T-helper 2 cell (primary cell): ENCODE data around the gene ARHGAP26.

Source experiments
- DNase-seq, 5 experiments: peaks; one replicate each; pipeline versions ENCODE4 v3.0.0 to v3.0.0-alpha.2; 2012 to 2022

ARHGAP26 gene

DNA sequence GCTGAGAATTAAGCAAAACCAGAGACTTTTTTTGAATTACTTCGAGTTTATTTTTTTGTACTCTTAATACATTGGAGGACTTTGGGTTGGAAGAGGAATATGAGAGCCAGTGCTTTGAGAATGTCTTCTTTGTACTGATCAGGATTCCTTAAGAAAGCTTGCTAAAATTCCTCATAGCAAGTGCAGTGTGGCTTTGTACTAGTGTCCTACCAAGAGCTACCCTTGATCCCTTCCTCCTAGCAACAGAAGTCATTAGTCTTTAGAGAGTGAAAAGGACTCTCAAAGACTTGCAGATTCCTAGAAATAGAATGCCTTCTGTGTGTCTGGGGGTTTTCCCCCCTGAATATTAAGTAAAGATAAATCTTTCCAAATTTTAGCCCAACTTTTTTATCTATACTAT is 276.1 kb downstream of the ARHGAP26 start:
- DNase-seq = no peak

DNA sequence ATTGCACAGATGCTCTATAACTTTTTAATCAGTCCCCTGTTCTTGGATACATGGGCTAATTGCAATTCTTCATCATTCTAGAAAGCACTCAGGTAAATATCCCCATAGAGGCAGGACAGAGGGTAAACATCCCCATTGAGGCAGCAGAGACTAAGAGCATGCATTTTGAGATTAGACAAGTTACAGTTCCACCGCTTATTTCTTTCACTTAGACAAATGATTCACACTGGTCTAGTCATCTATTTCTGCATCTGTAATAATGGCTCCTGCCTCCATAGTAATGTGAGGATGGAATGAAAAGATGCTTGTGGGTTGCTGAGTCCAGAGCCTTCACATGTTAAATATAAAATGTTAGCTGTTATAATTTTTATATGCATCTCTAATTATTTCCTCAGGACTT is 276.9 kb downstream of the ARHGAP26 start:
- DNase-seq = no peak

DNA sequence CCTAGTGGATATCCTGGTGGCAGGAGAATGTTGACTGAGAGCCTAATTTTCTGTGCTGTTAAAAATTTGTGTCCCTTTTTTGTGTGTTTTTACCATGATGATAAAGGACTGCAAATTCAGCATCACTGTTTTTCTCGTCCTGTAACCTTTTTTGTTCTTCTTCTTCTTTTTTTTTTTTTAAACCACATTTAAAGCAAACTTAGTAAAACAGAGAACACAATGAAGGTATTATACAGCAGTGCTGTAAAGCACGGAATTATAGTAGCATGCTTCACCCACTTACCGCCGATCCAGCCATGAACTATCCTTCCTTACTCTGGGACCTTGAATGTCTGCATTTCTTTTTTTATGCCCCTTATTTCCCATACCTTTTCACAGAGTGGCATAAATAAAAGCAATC is 280.0 kb downstream of the ARHGAP26 start:
- peak in 1 of 5 experiments; percentile 39 for DNase-seq

DNA sequence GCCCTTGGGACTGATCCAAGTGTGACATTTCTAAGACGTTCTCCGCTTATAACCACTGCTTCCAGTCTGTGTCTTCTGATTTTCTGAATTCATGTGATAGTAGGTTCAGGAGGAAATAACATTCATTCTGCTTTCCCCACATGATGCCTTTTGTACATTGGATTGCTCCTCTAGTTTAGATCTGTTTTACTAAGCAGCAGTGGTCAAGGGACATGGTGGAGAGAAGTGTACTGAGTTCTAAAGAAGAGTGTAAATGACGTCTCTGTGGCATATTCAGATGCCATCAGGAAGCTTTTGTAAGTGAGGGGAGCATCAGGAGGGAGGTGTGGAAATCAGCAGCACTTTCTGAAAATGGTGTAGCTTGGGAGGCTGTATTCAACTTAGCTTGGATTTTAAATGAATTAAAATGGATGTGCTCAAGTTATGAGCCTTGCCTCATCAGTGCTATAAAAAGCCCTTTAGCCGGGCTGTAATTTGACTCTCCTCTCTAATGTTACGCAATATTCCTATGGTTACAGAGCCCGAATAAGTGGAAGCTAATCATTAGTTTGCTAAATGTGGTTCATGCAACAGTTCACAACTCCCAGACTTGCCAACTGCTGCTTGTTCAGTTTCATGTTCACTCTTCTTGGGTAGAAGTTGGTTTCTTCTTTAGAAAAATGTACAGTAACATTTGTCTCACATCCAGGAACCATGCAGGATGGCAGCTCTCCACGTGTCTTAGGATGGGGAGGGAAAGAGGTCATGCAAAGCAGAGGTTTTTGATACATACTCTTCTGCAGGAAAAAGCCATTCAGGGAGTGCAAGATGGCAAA is 281.3 kb downstream of the ARHGAP26 start:
- peak in 1 of 5 experiments; percentile 55 for DNase-seq

DNA sequence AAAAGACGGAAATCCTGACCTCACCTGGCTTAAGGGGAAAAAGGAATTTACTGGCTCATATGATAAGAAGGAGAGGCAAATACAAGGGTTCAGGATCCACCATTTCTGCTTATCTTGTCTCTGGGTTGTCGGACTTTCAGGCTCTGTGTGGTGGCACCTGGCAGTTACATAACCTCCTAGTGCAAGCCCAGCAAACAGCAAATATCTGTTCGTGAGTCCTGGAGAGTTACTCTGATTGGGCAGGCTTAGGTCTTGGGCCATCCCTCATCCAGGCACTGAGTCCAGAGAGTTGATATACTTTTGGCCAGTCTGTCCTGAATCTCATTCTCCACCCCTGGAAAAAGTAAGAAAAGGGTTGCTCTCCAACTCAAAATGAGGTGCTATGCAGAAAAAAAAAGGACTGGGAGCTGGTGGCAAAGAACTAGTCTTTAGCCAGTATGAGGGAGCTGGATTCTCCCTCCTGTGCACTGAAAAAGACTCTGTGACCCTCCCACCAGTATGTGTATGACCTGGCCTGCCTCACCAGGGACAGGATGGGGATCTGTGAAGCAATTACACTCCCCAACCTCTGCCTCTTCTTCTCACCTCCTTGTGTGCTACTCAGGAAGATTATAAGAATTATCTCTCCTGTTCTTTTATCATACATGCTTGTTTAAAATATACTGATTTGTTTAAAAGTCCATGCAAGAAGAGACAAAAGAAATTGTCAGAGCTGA is 282.9 kb downstream of the ARHGAP26 start:
- DNase-seq = peak in 1 of 5 experiments; percentile 28

DNA sequence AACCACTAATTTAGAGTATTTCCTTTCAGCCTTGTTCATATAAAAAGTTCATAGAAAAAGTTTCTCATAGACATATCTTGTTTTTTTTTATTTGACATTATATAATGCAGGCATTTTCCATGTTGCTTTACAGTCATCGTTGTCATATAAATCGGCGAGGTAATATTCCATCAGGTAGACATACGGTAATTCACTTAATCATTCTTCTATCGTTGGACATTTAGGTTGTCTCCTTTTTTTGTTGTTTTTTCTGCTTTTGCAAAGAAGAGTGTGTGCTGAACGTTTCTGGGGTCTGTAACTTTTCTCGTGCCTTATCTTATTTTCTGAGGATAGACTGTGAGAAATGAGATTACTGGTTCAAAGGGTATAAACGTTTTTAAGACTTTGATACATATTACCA is 283.6 kb downstream of the ARHGAP26 start:
- DNase-seq = no peak

DNA sequence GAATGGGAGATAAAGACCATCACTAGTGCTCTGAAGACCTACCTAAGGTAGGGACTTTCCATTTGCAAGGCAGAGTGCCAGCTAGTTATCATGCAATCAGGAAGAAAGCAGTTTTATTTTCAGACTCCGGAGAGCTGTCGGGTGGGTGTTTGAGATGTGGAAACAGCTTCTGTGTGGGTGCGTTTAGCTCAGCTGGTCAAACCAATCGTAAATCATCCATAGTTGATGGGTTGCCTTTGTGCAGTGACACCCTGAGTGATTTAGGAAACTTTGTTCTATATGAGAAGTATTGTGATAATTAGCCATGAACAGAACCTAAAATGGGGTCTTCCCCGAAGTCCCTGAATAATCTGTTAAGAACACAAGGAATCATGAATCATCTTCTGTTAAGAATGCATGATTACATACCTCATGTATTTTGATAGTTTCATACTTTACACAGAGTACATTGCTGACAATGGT is 284.3 kb downstream of the ARHGAP26 start:
- DNase-seq = peak in 3 of 5 experiments; percentile 7 to 68 (median 15)

DNA sequence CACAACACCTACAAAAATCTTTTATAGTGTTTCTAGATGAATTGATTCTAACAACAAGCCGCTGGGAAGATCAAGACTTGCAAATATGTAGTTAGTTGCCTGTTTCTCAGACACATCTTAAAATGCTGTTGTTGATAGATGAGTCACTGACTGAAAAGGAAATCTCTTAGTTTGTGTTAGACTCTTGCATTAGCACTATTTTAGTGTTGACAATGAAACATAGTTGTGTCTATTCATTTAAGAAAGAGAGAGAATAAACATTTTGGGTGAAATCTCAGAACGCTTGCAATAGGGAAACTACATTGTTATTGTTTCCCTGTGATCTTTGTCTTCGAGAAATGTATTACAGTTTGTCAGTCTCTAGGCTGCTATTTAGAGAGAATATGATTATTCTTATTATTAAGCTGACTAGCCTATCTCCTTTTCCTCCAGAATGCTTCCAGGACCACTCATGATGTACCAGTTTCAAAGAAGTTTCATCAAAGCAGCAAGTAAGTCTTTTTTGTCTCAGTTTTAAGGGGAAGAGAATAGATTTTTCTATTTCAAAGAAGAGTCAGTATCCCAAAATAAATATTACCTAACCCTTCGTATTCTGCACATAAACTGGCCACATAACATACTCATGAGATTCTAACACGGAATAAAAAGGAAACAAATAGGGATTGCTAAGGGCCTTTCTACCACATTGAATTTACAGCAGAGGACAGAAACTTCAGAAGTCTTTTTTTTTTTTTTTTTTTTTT is 285.6 kb downstream of the ARHGAP26 start:
- peak in 1 of 5 experiments; percentile 64 for DNase-seq

DNA sequence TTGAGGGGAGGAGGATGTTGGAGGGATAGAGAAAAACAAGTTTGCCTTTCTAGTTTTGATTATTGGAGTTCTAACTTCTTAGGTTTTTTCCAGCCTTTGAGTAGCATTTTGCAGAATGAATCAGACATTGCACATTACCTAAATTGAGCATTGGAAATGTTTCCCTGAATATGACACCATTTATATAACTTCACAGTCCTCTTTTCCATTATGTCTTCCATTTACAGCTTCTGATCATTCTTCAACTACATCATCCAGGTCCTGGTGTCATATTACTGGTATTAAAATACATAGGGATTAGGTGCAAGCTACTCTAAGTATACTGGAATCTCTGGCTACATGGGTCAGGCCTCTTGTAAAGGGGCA is 286.1 kb downstream of the ARHGAP26 start:
- no peak for DNase-seq

DNA sequence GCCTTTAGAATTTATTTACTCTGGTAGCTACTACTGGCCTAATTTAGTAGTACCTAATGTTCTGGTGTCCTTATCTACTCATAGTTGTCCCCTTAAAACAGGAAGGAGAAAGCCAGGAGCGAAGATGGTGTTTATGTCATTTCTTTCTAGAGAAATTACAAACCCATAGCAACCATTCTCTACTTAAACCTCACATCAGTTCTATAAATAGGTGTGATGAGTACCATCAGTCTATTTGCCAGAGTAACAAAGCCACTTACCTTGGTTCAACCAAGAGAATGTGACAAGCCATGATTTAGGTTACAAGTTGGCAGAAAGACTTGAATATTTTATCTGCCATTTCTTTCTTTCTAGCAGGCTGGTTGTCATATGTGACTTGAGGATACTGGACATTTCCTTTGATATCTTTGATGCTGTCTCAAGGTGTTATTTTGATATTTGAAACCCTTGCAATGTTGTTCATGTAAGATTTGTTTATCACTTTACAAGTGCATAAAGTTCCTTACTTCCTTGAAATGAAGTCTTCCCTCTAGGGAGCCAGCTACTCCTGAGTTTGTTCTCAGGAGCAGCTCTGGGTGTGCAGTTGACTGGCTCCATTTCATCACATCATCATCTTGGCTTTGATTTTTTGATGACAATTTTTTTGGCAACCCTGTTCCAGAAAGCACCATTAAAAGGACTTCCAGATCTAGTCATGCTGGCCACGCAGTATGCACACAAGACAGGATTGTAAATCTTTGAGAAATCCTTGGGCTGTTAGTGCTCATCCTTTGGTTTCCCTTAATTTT is 286.8 kb downstream of the ARHGAP26 start:
- peak in 1 of 5 experiments; percentile 60 for DNase-seq

DNA sequence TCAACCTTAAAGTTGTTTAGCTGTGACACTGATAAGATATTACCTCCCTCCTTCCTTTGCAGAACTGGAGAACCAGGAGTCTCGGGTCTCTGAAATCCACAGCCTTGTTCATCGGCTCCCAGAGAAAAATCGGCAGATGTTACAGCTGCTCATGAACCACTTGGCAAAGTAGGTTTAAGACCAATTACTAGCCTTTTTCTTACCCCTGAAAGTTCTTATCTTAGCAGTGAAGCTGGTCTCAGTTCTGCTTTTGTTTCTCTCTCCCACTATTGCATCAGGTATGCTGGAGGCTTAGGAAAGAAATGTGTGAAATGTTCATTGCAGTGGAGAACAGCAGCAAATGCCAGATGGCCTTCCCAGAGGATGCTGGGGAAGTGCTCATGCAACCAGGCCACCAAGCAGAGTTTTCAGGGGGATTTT is 287.4 kb downstream of the ARHGAP26 start:
- no peak for DNase-seq

DNA sequence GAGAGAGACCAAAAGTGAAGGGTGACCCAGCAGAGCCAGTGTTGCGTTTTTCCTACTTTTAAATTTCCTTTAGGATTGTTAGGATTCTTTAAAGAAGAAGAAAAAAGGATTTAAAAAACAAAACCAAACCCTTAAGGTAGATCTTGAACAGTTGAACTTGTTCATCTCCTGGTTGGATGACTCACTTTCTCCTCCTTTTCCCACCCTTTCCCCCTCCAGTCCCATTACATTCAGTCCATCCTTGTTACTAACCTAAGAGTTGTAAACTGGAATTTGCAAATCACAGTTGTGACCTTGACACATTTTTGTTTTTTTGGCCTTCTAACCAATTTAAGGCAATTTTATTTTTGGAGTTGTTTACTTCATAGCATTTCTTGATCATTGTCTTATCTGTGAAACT is 289.2 kb downstream of the ARHGAP26 start:
- DNase-seq = no peak

DNA sequence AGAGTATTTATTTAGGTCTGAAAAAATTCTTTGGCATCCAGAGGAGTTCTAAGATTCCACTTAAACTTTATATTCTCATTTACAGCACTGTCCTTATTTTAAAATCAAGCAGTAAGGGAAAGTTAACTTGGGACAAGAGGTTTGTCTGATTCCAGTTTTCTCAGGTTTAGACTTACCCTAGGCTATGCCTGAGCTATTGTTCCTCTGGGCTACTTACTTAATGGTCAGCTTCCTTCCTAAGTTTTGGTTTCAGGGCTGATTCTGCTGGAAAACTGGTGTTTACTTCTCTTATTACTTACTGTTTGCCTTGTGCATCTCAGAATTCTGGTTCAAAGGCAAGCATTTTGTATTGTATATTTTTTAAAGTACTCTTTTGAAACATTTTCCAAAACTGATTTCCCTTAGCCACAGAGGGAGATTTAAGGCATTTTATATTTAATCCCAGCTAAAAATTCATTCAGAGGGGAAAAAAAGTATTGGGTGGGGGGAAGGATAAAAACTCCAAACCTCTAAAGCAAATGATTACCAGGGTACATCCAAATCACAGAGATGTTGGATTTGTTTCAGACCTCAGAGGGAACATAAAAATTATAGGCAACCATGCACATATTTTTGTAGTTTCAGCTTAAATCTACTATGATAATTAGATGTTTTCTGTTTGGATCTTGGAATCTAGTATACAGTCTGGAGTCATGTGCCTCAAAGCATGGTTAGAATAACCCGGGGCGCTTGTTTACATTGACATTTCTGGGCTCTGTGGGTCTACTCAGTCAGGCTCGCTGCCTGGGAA is 290.0 kb downstream of the ARHGAP26 start:
- DNase-seq = no peak

DNA sequence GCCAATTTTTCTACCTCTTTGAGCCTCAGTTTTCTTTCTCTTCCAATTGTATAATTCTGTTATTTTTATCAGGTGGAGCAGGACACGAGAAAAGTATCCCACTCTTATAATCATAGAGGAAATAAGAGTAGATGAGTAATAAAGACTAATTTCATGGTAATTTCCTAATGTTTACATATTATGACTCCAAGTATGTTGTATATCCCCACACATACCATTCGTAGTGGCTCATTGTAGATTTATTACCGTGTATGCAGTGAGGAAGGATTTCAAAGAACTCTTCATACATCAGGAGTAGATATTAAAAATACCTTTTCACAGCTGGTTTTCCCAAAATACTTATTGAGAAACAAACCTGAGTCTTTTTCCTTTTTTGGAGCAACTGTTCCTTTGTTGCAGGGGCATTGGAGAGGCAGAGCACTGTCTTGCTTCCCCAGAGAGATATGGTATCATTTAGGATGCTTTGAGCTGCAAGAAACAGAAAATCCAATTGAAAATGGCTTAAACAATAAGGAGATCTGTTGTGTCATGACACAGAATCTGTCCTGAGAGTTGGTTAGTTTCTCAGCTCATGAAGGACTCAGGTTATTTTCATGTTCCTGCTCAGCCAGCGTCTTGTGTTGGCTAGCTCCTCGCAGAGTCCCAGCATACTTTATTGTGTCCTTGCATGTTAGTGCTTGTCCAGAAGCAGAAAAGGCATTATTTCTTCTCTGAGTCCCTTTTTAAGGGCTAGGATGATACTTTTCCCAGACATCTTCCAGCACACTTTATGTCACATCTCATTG is 291.2 kb downstream of the ARHGAP26 start:
- DNase-seq = no peak

DNA sequence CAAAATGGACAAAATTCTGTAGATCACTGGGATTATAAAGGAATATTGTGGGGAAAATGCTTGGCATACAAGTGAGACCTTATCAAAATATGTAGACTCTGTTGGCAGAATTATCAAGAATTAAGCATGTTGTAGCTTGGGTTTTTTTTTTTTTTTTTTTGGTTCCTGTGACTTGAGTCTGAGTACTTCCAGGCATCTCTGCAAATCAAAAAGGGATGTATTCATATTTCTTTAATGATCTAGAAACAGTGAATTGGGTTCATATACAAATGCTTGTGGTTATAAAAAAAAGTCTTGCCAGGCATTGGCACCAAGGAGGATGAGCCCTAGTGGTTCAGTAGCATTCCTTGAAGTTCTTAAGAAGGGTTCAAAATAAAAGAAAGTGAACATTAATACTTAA is 292.2 kb downstream of the ARHGAP26 start:
- no peak for DNase-seq

DNA sequence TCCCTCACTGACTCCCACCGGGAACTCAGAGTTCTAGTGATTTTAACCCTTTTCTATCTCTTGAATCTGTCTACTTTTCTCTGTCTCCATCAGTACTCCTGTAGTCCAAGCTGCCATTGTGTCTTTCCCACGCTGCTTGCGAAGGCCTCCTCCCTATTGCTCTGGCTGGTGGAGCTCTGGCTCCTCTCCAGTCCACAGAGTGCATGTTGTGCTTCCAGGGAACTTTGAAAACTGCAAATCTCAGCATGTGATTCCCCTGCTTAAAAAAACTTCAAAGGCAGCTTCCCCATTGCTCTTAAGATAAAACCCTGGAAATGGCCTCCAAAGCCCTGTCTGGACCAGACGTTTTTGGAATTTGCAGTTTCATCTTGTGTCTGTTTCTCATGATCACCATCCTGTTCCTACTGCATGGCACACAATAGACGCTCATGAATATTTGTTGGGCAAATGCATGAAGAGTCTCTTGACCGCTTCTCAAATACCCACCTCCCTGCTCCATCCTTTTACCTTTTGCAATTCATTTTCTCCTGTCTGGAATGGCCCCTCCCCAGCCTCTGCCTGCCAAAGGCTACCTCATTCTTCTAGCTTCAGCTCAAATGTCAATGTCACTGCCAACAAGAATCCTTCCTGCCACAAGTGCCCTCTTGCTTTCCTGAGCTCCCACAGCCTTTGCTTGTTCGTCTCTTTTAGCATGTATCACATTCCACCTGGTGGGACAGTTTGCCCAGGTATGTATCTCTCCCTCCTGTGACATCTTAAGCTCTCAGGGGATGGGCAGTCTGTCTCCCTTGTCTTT is 293.2 kb downstream of the ARHGAP26 start:
- DNase-seq = no peak

DNA sequence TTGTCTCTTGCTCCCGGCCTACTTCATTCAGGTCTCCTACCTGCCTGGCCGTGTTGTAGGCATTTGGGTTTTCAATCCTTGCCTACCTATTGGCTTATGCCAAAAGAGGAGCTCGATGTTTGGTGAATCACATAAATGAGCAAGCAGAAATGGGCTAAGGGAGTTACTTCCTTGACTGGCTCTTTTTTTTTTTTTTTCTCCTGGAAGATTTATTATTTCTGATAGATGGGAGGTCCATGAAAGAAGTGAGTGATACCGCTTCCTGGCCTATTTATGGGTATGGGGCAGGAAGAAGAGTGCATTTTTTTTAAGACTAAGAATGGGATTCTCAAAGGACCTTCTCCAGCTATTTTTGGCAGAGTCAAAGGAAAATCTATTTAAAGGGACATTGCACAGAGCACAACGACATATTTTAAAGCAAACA is 294.1 kb downstream of the ARHGAP26 start:
- DNase-seq = no peak

DNA sequence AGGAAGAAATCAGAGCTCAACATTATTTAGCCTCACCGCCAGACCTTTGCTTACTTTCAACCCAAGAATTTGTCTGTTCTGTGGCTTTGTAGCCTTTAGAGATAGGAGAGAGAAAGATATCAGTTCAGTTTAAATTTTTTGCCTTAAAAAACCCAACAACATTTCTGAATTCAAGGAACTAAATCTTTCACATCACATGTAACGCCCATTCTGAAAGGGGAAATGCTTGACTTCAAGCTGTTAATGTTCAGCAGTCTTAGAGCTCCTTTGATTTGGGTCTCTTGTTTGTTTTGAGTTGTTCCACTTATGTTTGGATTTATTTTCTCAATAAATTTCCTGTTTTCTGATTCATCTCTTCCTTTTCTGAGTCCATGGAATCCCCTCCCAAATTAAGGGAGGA is 294.5 kb downstream of the ARHGAP26 start:
- no peak for DNase-seq

DNA sequence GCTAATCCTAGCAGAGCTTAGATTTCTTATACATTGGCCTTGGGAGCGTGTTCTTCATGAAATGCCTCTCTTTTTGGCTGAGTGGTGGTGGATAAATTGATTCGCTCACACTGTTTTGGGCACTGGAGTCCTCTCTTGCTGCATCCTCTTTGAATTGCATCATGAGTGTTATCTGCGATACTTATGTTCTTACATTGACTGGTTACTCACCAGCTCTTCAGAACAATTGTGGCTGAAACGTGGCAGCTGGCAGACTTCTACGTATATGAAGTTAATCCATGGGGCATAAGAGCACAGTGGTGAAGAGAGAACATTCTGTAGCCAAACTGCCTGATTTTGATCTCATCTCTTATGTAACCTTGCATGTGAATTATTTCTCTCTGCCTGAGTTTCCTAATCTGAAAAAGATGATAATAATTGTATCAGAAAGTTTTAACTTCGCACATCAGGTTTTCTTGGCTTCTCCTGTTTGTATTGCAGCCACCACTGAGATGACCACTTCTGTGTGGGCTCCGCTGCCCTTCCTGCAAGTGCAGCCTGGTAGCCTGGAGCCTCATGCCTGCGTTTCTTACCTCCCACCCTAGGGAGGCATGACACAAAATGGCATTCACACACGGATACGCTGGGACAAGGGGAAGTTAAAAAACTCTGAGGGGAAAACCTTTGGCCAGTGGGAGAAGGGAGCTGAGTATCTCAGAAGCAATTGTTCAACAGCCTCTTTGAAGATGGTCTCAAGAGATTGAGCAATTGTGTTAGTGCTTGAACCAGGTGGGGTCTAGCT is 295.2 kb downstream of the ARHGAP26 start:
- DNase-seq = peak in 1 of 5 experiments; percentile 71
